ENCODE results near the gene SH2D3C. TPM values are rescaled to one million over a fixed set of nuclear protein-coding genes. Genes with fewer than 3 reads are reported as not detected.

SH2D3C gene
- total and polyA plus RNA-seq, 7 donors: 1.4 to 11.3 (median 5.0) TPM

- no peaks in the 10 kb centered on the region for H3K27me3 ChIP-seq
- no peaks in the 10 kb centered on the region for H3K9me3 ChIP-seq
- WGBS, 2 donors: 84 to 91% methylated on average over 10 of the region's 10 CpGs
- H3K4me3 ChIP-seq: no peak overlapping the region
- no peak overlapping the region for H3K27ac ChIP-seq
- peaks cover 0 to 12% (median 9%) of the 10 kb centered on the region in 4 donors for H3K4me1 ChIP-seq
- no peaks in the 10 kb centered on the region for H3K36me3 ChIP-seq
- no peak for DNase-seq
- intact Hi-C loops (cut with DNase I): no loop called here
- TF ChIP-seq POLR2A (IDR thresholded peaks at IDR 0.05): no peak
- no peak for TF ChIP-seq POLR2AphosphoS5 (IDR thresholded peaks at IDR 0.05)
- no peak for TF ChIP-seq CTCF (IDR thresholded peaks at IDR 0.05)
- TF ChIP-seq EP300 (IDR thresholded peaks at IDR 0.05): no peak
Measured at GRCh38 chr9:127773981-127774380, 4.5 kb downstream of the SH2D3C start.

GRCh38 chr9:127773272-127773671 lies 5.2 kb downstream of the SH2D3C start:
- DNase-seq: no peak
- intact Hi-C loops (cut with DNase I): no loop called here
- no peak overlapping the region for H3K4me3 ChIP-seq
- no peaks in the 10 kb centered on the region for H3K27me3 ChIP-seq
- H3K36me3 ChIP-seq: no peaks in the 10 kb centered on the region
- H3K4me1 ChIP-seq: peaks cover 0 to 12% (median 9%) of the 10 kb centered on the region in 4 donors
- 83 to 91% methylated on average over 3 of the region's 3 CpGs for WGBS, 2 donors
- H3K27ac ChIP-seq: no peak overlapping the region
- H3K9me3 ChIP-seq: no peaks in the 10 kb centered on the region
- no peak for TF ChIP-seq POLR2A (IDR thresholded peaks at IDR 0.05)
- no peak for TF ChIP-seq EP300 (IDR thresholded peaks at IDR 0.05)
- no peak for TF ChIP-seq POLR2AphosphoS5 (IDR thresholded peaks at IDR 0.05)
- no peak for TF ChIP-seq CTCF (IDR thresholded peaks at IDR 0.05)

GRCh38 chr9:127772603-127773002 lies 5.9 kb downstream of the SH2D3C start:
- no peak overlapping the region for H3K4me3 ChIP-seq
- peaks cover 0 to 12% (median 9%) of the 10 kb centered on the region in 4 donors for H3K4me1 ChIP-seq
- TF ChIP-seq EP300 (IDR thresholded peaks at IDR 0.05): no peak
- no peak for TF ChIP-seq CTCF (IDR thresholded peaks at IDR 0.05)
- TF ChIP-seq POLR2A (IDR thresholded peaks at IDR 0.05): no peak
- TF ChIP-seq POLR2AphosphoS5 (IDR thresholded peaks at IDR 0.05): no peak
- no peaks in the 10 kb centered on the region for H3K36me3 ChIP-seq
- 79 to 93% methylated on average over 5 of the region's 5 CpGs for WGBS, 2 donors
- DNase-seq: no peak
- no peaks in the 10 kb centered on the region for H3K27me3 ChIP-seq
- H3K27ac ChIP-seq: no peak overlapping the region
- intact Hi-C loops (cut with DNase I): no loop called here
- H3K9me3 ChIP-seq: no peaks in the 10 kb centered on the region

- Histone ChIP-seq H3K4me1 (peaks cover 0 to 12% (median 9%) of the 10 kb centered on the region in 4 donors), H3K27ac (peak overlapping the region; percentile 47 to 70 (median 56)), H3K4me3 (peak overlapping the region; percentile 27 to 57 (median 53)), H3K27me3 (no peaks in the 10 kb centered on the region), H3K9me3 (no peaks in the 10 kb centered on the region), H3K36me3 (no peaks in the 10 kb centered on the region)
- no peak for DNase-seq
- intact Hi-C loops (cut with DNase I): loop anchor here (1.0 kb wide), 1 partner anchor 14 kb away; no protein-coding TSS in a partner anchor
- TF ChIP-seq POLR2AphosphoS5 (IDR thresholded peaks at IDR 0.05) (no peak), EP300 (IDR thresholded peaks at IDR 0.05) (no peak), POLR2A (IDR thresholded peaks at IDR 0.05) (no peak), CTCF (IDR thresholded peaks at IDR 0.05) (no peak)
- 4 to 9% methylated on average over 19 of the region's 19 CpGs for WGBS, 2 donors
Measured at GRCh38 chr9:127771570-127772189, 6.8 kb downstream of the SH2D3C start.

Data from sigmoid colon (tissue), 7 donors.